Measurements from ENCODE around the gene GIMAP6.

DNA sequence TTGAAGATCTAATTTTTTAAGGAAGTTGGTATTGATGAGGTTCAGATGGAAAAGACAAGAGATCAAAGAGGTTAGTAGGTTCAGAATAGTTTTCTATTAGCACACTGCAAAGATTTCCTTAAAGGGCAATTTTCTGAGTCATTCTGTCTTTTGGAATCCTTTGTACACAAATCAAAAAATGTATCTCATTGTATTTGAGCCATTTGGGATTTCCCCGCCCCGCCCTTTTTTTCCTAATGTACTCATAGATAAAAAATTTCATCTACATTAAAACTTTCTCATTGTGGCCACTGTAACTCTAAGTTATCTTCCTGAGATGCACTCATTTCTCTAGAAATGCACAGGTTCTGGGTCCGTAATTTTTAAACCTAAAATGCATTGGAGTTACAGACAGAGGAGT, 12.1 kb downstream of the GIMAP6 start:
- TF ChIP-seq POLR2AphosphoS5 (IDR thresholded peaks at IDR 0.05; ENCODE audit: borderline replicate concordance, low read depth, low read length) (no peak), EZH2 (IDR thresholded peaks at IDR 0.05) (no peak), FOXP2 (optimal IDR thresholded peaks at IDR 0.05; ENCODE audit: control extremely low read depth, extremely low read length, insufficient read depth) (no peak)
